RWPE2 (cell line): ENCODE measurements around the gene GPR87.

Experiments used
- ATAC-seq: fragments of 200-7000 bp; cut with Tn5 transposase; 3 replicates; pipeline ENCODE4 v1.9.1; 2021; ENCODE audit warnings: low read depth
- DNase-seq: peaks from one replicate; pipeline ENCODE4 v3.0.0-alpha.2; 2020; ENCODE audit warnings: low spot score
- H3K27ac ChIP-seq: fragments of 450-650 bp; 2 replicates; pipeline ENCODE4 v1.5.1; 2017; ENCODE audit warnings: mild to moderate bottlenecking; ENCODE audit not compliant: poor library complexity, severe bottlenecking
- H3K27me3 ChIP-seq: fragments of 250-450 bp; sonication (Bioruptor Pico); 2 replicates; pipeline ENCODE4 v1.5.1; 2021; ENCODE audit warnings: mild to moderate bottlenecking, moderate library complexity; ENCODE audit not compliant: insufficient read depth, poor library complexity, severe bottlenecking
- H3K36me3 ChIP-seq: fragments of 250-450 bp; sonication (Bioruptor Pico); 2 replicates; pipeline ENCODE4 v1.5.1; 2020; ENCODE audit warnings: low read depth, mild to moderate bottlenecking, moderate library complexity
- H3K4me1 ChIP-seq: fragments of 250-450 bp; sonication (Bioruptor Pico); 2 replicates; pipeline ENCODE4 v1.5.1; 2021; ENCODE audit warnings: mild to moderate bottlenecking, moderate library complexity; ENCODE audit not compliant: insufficient read depth, poor library complexity, severe bottlenecking
- H3K4me3 ChIP-seq: fragments of 250-450 bp; sonication (Bioruptor Pico); 2 replicates; pipeline ENCODE4 v1.5.1; 2021; ENCODE audit warnings: mild to moderate bottlenecking, moderate library complexity; ENCODE audit not compliant: severe bottlenecking
- H3K9me3 ChIP-seq: fragments of 250-450 bp; sonication (Bioruptor Pico); 2 replicates; pipeline ENCODE4 v1.5.1; 2021; ENCODE audit warnings: mild to moderate bottlenecking, moderate library complexity; ENCODE audit not compliant: severe bottlenecking
- CTCF ChIP-seq: fragments of 450-650 bp; IDR thresholded peaks from one replicate; pipeline ENCODE4 v1.5.1; 2017; ENCODE audit warnings: mild to moderate bottlenecking, moderate library complexity; ENCODE audit not compliant: poor library complexity, severe bottlenecking

GPR87 gene

GRCh38 chr3:151283387-151283786 lies 33.2 kb downstream of the GPR87 start:
- no peak overlapping the region for H3K27ac ChIP-seq

GRCh38 chr3:151282921-151283320 lies 33.7 kb downstream of the GPR87 start:
- no peak overlapping the region for H3K4me3 ChIP-seq
- H3K27me3 ChIP-seq = no peaks in the 10 kb centered on the region
- H3K9me3 ChIP-seq = no peaks in the 10 kb centered on the region
- ATAC-seq (peak; percentile 45; the same call in 2 of the 3 replicates), DNase-seq (no peak)
- H3K4me1 ChIP-seq = no peaks in the 10 kb centered on the region
- TF ChIP-seq CTCF = peak; percentile 79
- H3K27ac ChIP-seq = no peak overlapping the region
- H3K36me3 ChIP-seq = no peaks in the 10 kb centered on the region

More at GRCh38 chr3:151283387-151283786, 33.2 kb downstream of the GPR87 start:
- ATAC-seq (no peak), DNase-seq (no peak)
- H3K9me3 ChIP-seq = no peaks in the 10 kb centered on the region
- no peaks in the 10 kb centered on the region for H3K36me3 ChIP-seq
- no peak overlapping the region for H3K4me3 ChIP-seq
- H3K27me3 ChIP-seq = no peaks in the 10 kb centered on the region
- no peaks in the 10 kb centered on the region for H3K4me1 ChIP-seq
- TF ChIP-seq CTCF = no peak

GRCh38 chr3:151281671-151282324 lies 34.8 kb downstream of the GPR87 start:
- Histone ChIP-seq H3K27me3 (no peaks in the 10 kb centered on the region), H3K36me3 (no peaks in the 10 kb centered on the region), H3K27ac (no peak overlapping the region), H3K4me3 (no peak overlapping the region), H3K4me1 (no peaks in the 10 kb centered on the region), H3K9me3 (no peaks in the 10 kb centered on the region)
- ATAC-seq (no peak), DNase-seq (no peak)
- TF ChIP-seq CTCF = no peak

GRCh38 chr3:151278230-151278629 lies 38.4 kb downstream of the GPR87 start, which contains the start of gene P2RY14:
Gene P2RY14, minus strand, starts transcription at chr3:151278542. Its CDS starts 64,226 bp downstream, at chr3:151214316.
- H3K27me3 ChIP-seq = no peaks in the 10 kb centered on the region
- H3K4me3 ChIP-seq = no peak within 1 kb of the TSS
- DNase-seq (no peak), ATAC-seq (no peak)
- H3K4me1 ChIP-seq = no peaks in the 10 kb centered on the region
- TF ChIP-seq CTCF = no peak
- H3K27ac ChIP-seq = no peak within 1 kb of the TSS
- H3K36me3 ChIP-seq = no peaks in the 10 kb centered on the region
- no peaks in the 10 kb centered on the region for H3K9me3 ChIP-seq

GRCh38 chr3:151276687-151277042 lies 40.0 kb downstream of the GPR87 start:
- DNase-seq (no peak), ATAC-seq (no peak)
- no peak for TF ChIP-seq CTCF
- no peak overlapping the region for H3K27ac ChIP-seq
- no peaks in the 10 kb centered on the region for H3K9me3 ChIP-seq
- H3K4me3 ChIP-seq = no peak overlapping the region
- no peaks in the 10 kb centered on the region for H3K27me3 ChIP-seq
- no peaks in the 10 kb centered on the region for H3K4me1 ChIP-seq
- H3K36me3 ChIP-seq = no peaks in the 10 kb centered on the region
